Measurements from ENCODE around the gene ZMYND10. TPM values are rescaled to one million over a fixed set of nuclear protein-coding genes. Genes with fewer than 3 reads are reported as not detected.

Gene ZMYND10
- total RNA-seq, 4 donors from 2014 or later = not detected

- no peak for DNase-seq
- Histone ChIP-seq H3K9me3 (no peaks in the 10 kb centered on the region), H3K4me3 (peak overlapping the region in 3 of 4 donors; percentile 40 to 84 (median 47)), H3K27ac (peak overlapping the region; percentile 90 to 96 (median 94)), H3K4me1 (peaks cover 15 to 29% (median 27%) of the 10 kb centered on the region in 4 donors), H3K27me3 (no peaks in the 10 kb centered on the region), H3K36me3 (no peaks in the 10 kb centered on the region)
- WGBS, 2 donors (ENCODE audit: low coverage in 1 of 2) = 44 to 50% methylated on average over 2 to 9 of the region's 9 CpGs
- in situ Hi-C loops (cut with MboI; ENCODE audit: low pct_ligation_motif_present in 1 of 4, low pct_unique_long_range_greater_than_20kb in 1 of 4, low sequenced_read_pairs in 3 of 4) = no loop called here
- intact Hi-C loops (cut with DNase I; ENCODE audit: low total_unique reads) = no loop called here
- TF ChIP-seq EP300 (IDR thresholded peaks at IDR 0.05; ENCODE audit: low read depth) = no peak
- no peak for TF ChIP-seq POLR2A (IDR thresholded peaks at IDR 0.05)
- TF ChIP-seq POLR2AphosphoS5 (IDR thresholded peaks at IDR 0.05) = no peak
- TF ChIP-seq CTCF (IDR thresholded peaks at IDR 0.05) = no peak
These were observed 47.4 kb downstream of the ZMYND10 start for GRCh38 chr3:50297896-50298725.

- intact Hi-C loops (cut with DNase I; ENCODE audit: low total_unique reads) (no loop called here), in situ Hi-C loops (cut with MboI; ENCODE audit: low pct_ligation_motif_present in 1 of 4, low pct_unique_long_range_greater_than_20kb in 1 of 4, low sequenced_read_pairs in 3 of 4) (no loop called here)
- TF ChIP-seq POLR2A (IDR thresholded peaks at IDR 0.05) = no peak
- TF ChIP-seq POLR2AphosphoS5 (IDR thresholded peaks at IDR 0.05) = no peak
- no peak for TF ChIP-seq CTCF (IDR thresholded peaks at IDR 0.05)
- no peak for TF ChIP-seq EP300 (IDR thresholded peaks at IDR 0.05; ENCODE audit: low read depth)
- DNase-seq = no peak
- no peaks in the 10 kb centered on the region for H3K27me3 ChIP-seq
- no peaks in the 10 kb centered on the region for H3K9me3 ChIP-seq
- no peaks in the 10 kb centered on the region for H3K36me3 ChIP-seq
- peaks cover 18 to 32% (median 32%) of the 10 kb centered on the region in 4 donors for H3K4me1 ChIP-seq
- H3K4me3 ChIP-seq = no peak overlapping the region
- H3K27ac ChIP-seq = no peak overlapping the region
- WGBS, 2 donors (ENCODE audit: low coverage in 1 of 2) = 94% methylated on average over 2 of the region's 2 CpGs; no CpG with 5 or more reads in 1 of the 2 donors
These were observed 48.2 kb downstream of the ZMYND10 start for GRCh38 chr3:50297384-50297775.

- Histone ChIP-seq H3K27me3 (no peaks in the 10 kb centered on the region), H3K36me3 (no peaks in the 10 kb centered on the region), H3K4me3 (no peak overlapping the region), H3K9me3 (no peaks in the 10 kb centered on the region), H3K4me1 (peaks cover 18 to 33% (median 32%) of the 10 kb centered on the region in 4 donors), H3K27ac (no peak overlapping the region)
- DNase-seq = no peak
- TF ChIP-seq EP300 (IDR thresholded peaks at IDR 0.05; ENCODE audit: low read depth) = no peak
- no peak for TF ChIP-seq CTCF (IDR thresholded peaks at IDR 0.05)
- TF ChIP-seq POLR2A (IDR thresholded peaks at IDR 0.05) = no peak
- TF ChIP-seq POLR2AphosphoS5 (IDR thresholded peaks at IDR 0.05) = no peak
- in situ Hi-C loops (cut with MboI; ENCODE audit: low pct_ligation_motif_present in 1 of 4, low pct_unique_long_range_greater_than_20kb in 1 of 4, low sequenced_read_pairs in 3 of 4) (no loop called here), intact Hi-C loops (cut with DNase I; ENCODE audit: low total_unique reads) (no loop called here)
- WGBS, 2 donors (ENCODE audit: low coverage in 1 of 2) = 93% methylated on average over 18 of the region's 18 CpGs; no CpG with 5 or more reads in 1 of the 2 donors
These were observed 48.7 kb downstream of the ZMYND10 start for GRCh38 chr3:50296721-50297383.
